A549 (cell line): Measurements from ENCODE around the gene RWDD1. TPM values are rescaled to one million over a fixed set of nuclear protein-coding genes. Genes with fewer than 3 reads are reported as not detected.

Source experiments
- ATAC-seq, 2 experiments: fragments of 200-7000 bp in 1 of 2; fragments of >200 bp in 1 of 2; cut with Nextera tagmentation in 1 of 2; cut with Tn5 transposase in 1 of 2; 3 replicates each; pipeline versions ENCODE4 v1.8.0 to v1.9.1; 2018 to 2020; ENCODE audit warnings: mild to moderate bottlenecking in 1 of 2, moderate library complexity in 1 of 2
- CTCF ChIA-PET: fragments of 300-600 bp; sonication (Branson Sonifier 250); formaldehyde crosslinking; extraction: SDS; loops from one replicate; lab custom pipeline; 2021; ENCODE audit warnings: antibody characterized with exemption, inconsistent platforms; lab: Yijun Ruan, JAX
- POLR2A ChIA-PET: fragments of 350-600 bp; formaldehyde crosslinking; extraction: SDS; loops from one replicate; lab custom pipeline; 2021; ENCODE audit warnings: antibody characterized with exemption, inconsistent platforms; lab: Yijun Ruan, JAX
- DNase-seq, 2 experiments: peaks; one replicate each; pipeline versions ENCODE4 v3.0.0 to v3.0.0-alpha.2; 2011 to 2016; ENCODE audit warnings: low read depth in 1 of 2, low spot score in 1 of 2
- FAIRE-seq: peaks from 2 replicates; lab custom pipeline; 2011; peaks lifted over from hg19 to GRCh38; lab: Jason Lieb, UNC
- H3K27ac ChIP-seq, 2 experiments: fragments of >200 bp; sonication (Bioruptor Twin); formaldehyde crosslinking; 3 replicates each; pipeline ENCODE4 v1.5.1; 2016 to 2017
- H3K4me1 ChIP-seq: fragments of >200 bp; sonication (Bioruptor Twin); formaldehyde crosslinking; 3 replicates; pipeline ENCODE4 v1.6.1; 2016
- H3K4me2 ChIP-seq: fragments of >200 bp; sonication (Bioruptor Twin); formaldehyde crosslinking; 3 replicates; pipeline ENCODE4 v1.6.1; 2016
- H3K4me3 ChIP-seq: fragments of >200 bp; sonication (Bioruptor Twin); formaldehyde crosslinking; 3 replicates; pipeline ENCODE4 v1.5.1; 2016
- H3K9me3 ChIP-seq: fragments of >200 bp; sonication (Bioruptor Twin); formaldehyde crosslinking; 3 replicates; pipeline ENCODE4 v1.6.1; 2016
- ATOH8 ChIP-seq: fragments of 250-450 bp; sonication (Bioruptor Pico); IDR thresholded peaks from 2 replicates; pipeline ENCODE4 v1.5.0; 2020; ENCODE audit warnings: low read depth, mild to moderate bottlenecking, moderate library complexity
- CBX8 ChIP-seq: fragments of 200-600 bp; sonication (generic); IDR thresholded peaks from 2 replicates; pipeline ENCODE4 v1.6.1; 2016
- CHD2 ChIP-seq: fragments of 150-350 bp; IDR thresholded peaks from 2 replicates; pipeline ENCODE4 v1.6.1; 2014; ENCODE audit warnings: low read length; ENCODE audit not compliant: partially characterized antibody
- CTCF ChIP-seq: fragments of >200 bp; sonication (Bioruptor Twin); formaldehyde crosslinking; IDR thresholded peaks from 3 replicates; pipeline ENCODE4 v1.5.1; 2016
- ELK1 ChIP-seq: fragments of 150-350 bp; IDR thresholded peaks from 2 replicates; pipeline ENCODE4 v1.6.1; 2014; ENCODE audit warnings: low read depth, mild to moderate bottlenecking, low read length
- FOSL2 ChIP-seq, 2 experiments: fragments of 450-650 bp in 1 of 2; fragments of >200 bp in 1 of 2; sonication (Bioruptor Twin) in 1 of 2; formaldehyde crosslinking; IDR thresholded peaks; 2 replicates each; pipeline versions ENCODE4 v1.5.0 to v1.6.1; 2016 to 2020; ENCODE audit warnings: mild to moderate bottlenecking in 1 of 2, moderate library complexity in 1 of 2
- HES2 ChIP-seq: fragments of >200 bp; sonication (Bioruptor Twin); formaldehyde crosslinking; IDR thresholded peaks from 2 replicates; pipeline ENCODE4 v1.6.1; 2016
- HEYL ChIP-seq: fragments of 250-450 bp; sonication (Bioruptor Pico); IDR thresholded peaks from 2 replicates; pipeline ENCODE4 v1.8.0; 2021; ENCODE audit warnings: mild to moderate bottlenecking, moderate library complexity
- HMGXB4 ChIP-seq: fragments of 250-450 bp; sonication (Bioruptor Pico); IDR thresholded peaks from 2 replicates; pipeline ENCODE4 v1.5.0; 2021; ENCODE audit warnings: mild to moderate bottlenecking, moderate library complexity, borderline replicate concordance
- HOXB13 ChIP-seq: fragments of 250-450 bp; sonication (Bioruptor Pico); IDR thresholded peaks from 2 replicates; pipeline ENCODE4 v1.5.0; 2020; ENCODE audit warnings: low read depth, mild to moderate bottlenecking, moderate library complexity
- JUN ChIP-seq, 2 experiments: fragments of >200 bp; sonication (Bioruptor Twin); formaldehyde crosslinking; IDR thresholded peaks; 2 replicates in 1 of 2; 3 replicates in 1 of 2; pipeline ENCODE4 v1.6.1; 2016 to 2017
- MAX ChIP-seq: IDR thresholded peaks from 2 replicates; pipeline ENCODE4 v1.6.1; 2012
- MAZ ChIP-seq: fragments of 150-350 bp; IDR thresholded peaks from 2 replicates; pipeline ENCODE4 v1.6.1; 2014; ENCODE audit warnings: antibody characterized with exemption, low read depth, low read length, borderline replicate concordance
- MYC ChIP-seq: IDR thresholded peaks from 2 replicates; pipeline ENCODE4 v1.6.1; 2012; ENCODE audit warnings: mild to moderate bottlenecking, inconsistent platforms, low read length, improper control_type of control experiment, borderline replicate concordance
- NR3C1 ChIP-seq: fragments of >200 bp; sonication (Bioruptor Twin); formaldehyde crosslinking; IDR thresholded peaks from 3 replicates; pipeline ENCODE4 v1.6.1; 2017
- POLR2AphosphoS2 ChIP-seq: conservative IDR thresholded peaks from 2 replicates; pipeline ENCODE4 v1.6.1; 2012; ENCODE audit warnings: low read length, improper control_type of control experiment, inconsistent platforms
- RARB ChIP-seq: fragments of 250-450 bp; sonication (Bioruptor Pico); IDR thresholded peaks from 2 replicates; pipeline ENCODE4 v1.8.0; 2021; ENCODE audit warnings: mild to moderate bottlenecking, moderate library complexity
- RFX5 ChIP-seq: fragments of 450-650 bp; IDR thresholded peaks from 2 replicates; pipeline ENCODE4 v1.7.1; 2014; ENCODE audit warnings: antibody characterized with exemption, mild to moderate bottlenecking, moderate library complexity
- SREBF2 ChIP-seq: fragments of 450-650 bp; IDR thresholded peaks from 2 replicates; pipeline ENCODE4 v1.6.1; 2014; ENCODE audit warnings: mild to moderate bottlenecking, moderate library complexity
- ZC3H11A ChIP-seq: fragments of 450-650 bp; IDR thresholded peaks from 2 replicates; pipeline ENCODE4 v1.6.1; 2014; ENCODE audit warnings: antibody characterized with exemption, mild to moderate bottlenecking
- ZSCAN20 ChIP-seq: fragments of 250-450 bp; sonication (Bioruptor Pico); IDR thresholded peaks from 2 replicates; pipeline ENCODE4 v1.8.0; 2022; ENCODE audit warnings: mild to moderate bottlenecking, moderate library complexity
- WGBS: methylation state at CpG from one replicate; pipeline ENCODE4 v1.1.6; 2017; ENCODE audit errors: missing lambda C conversion rate; 5-methylcytosine and 5-hydroxymethylcytosine counted together
- polyA plus RNA-seq, 4 experiments: library from polyadenylated mRNA; depleted of rRNA in 3 of 4; stranded (reverse); fragments of >200 nt; fragmentation: RNase III in 1 of 4; extraction: RNeasy Plus Mini Kit Qiagen cat#74134 plus additional on column Dnase treatment in 1 of 4; gene quantifications; 2 replicates in 3 of 4; 3 replicates in 1 of 4; pipeline ENCODE4 v1.2.3, GENCODE V29; 2011 to 2017

The RWDD1 gene
- polyA plus RNA-seq, 2 of the 4 experiments (the other 2 are of a cell fraction): 32.5 to 47.7 TPM

GRCh38 chr6:116543149-116543548, 28.2 kb upstream of the RWDD1 start:
- Histone ChIP-seq H3K4me1 (no peaks in the 10 kb centered on the region), H3K4me2 (no peak overlapping the region)
- TF ChIP-seq RARB: no peak
- no peak for TF ChIP-seq CTCF
- TF ChIP-seq MAX: no peak
- no peak for TF ChIP-seq ELK1
- TF ChIP-seq FOSL2 (IDR thresholded peaks at IDR 0.05): no peak
- no peak for TF ChIP-seq FOSL2 (CRISPR knock-in tag; IDR thresholded peaks at IDR 0.05)
- TF ChIP-seq MYC: no peak
- TF ChIP-seq ZC3H11A: no peak
- no peak for TF ChIP-seq HOXB13
- no peak for TF ChIP-seq HES2
- TF ChIP-seq CHD2: no peak
- TF ChIP-seq, all 56 proteins: peak for 0
- ChIA-PET POLR2A (no interaction called here), CTCF (interaction anchor here (1.9 kb wide), 1 partner anchor 18 kb away, joined by 5 read pairs; no protein-coding TSS in a partner anchor)
- Histone ChIP-seq H3K27ac (no peak overlapping the region), H3K9me3 (no peaks in the 10 kb centered on the region), H3K4me3 (no peak overlapping the region)
- no peak for FAIRE-seq
- DNase-seq: no peak
- no peak for ATAC-seq

GRCh38 chr6:116545651-116546050, 25.7 kb upstream of the RWDD1 start, which contains the start of gene TRAPPC3L:
TSS of gene TRAPPC3L (minus strand) at chr6:116545684. CDS start at chr6:116545514, 170 bp downstream.
- Histone ChIP-seq H3K4me3 (no peak within 1 kb of the TSS), H3K4me2 (no peak within 1 kb of the TSS), H3K4me1 (no peaks in the 10 kb centered on the region), H3K9me3 (no peaks in the 10 kb centered on the region), H3K27ac (no peak within 1 kb of the TSS)
- POLR2A ChIA-PET: no interaction called here
- FAIRE-seq (no peak), ATAC-seq (no peak), DNase-seq (no peak)
- WGBS: 59% methylated on average over 4 of the region's 4 CpGs
- CTCF ChIA-PET: interaction anchor here (0.8 kb wide), 1 partner anchor 15 kb away, joined by 3 read pairs; no protein-coding TSS in a partner anchor
- TF ChIP-seq MAZ (no peak), JUN (IDR thresholded peaks at IDR 0.05) (no peak), HEYL (no peak), ATOH8 (CRISPR knock-in tag) (no peak), HES2 (no peak), SREBF2 (no peak), MAX (no peak), RFX5 (no peak), NR3C1 (no peak), HOXB13 (no peak), HMGXB4 (CRISPR knock-in tag) (no peak), ZSCAN20 (CRISPR knock-in tag) (no peak), CBX8 (no peak), POLR2AphosphoS2 (no peak)
